Measurements from ENCODE around the gene TUBE1. TPM values are rescaled to one million over a fixed set of nuclear protein-coding genes. Genes with fewer than 3 reads are reported as not detected.

Gene TUBE1
- total and polyA plus RNA-seq, 2 experiments from 2014 or later, result 41.5 to 42.7 TPM

- H3K9me3 ChIP-seq (ENCODE audit: low read depth), result no peaks in the 10 kb centered on the region
- no peak overlapping the region for H3K4me3 ChIP-seq
- H3K36me3 ChIP-seq (ENCODE audit: low read depth), result no peaks in the 10 kb centered on the region
- 97 to 98% methylated on average over 4 of the region's 4 CpGs for WGBS, 2 experiments (ENCODE audit: low coverage in 1 of 2, low lambda C conversion rate in 2 of 2, missing lambda C conversion rate in 2 of 2)
- peaks cover 7% of the 10 kb centered on the region for H3K4me1 ChIP-seq (ENCODE audit: insufficient read depth)
- H3K27me3 ChIP-seq (replicated peaks; ENCODE audit: insufficient read depth), result no peaks in the 10 kb centered on the region; the same call in 1 of the 2 replicates
- H4K20me1 ChIP-seq (ENCODE audit: insufficient read depth), result no peaks in the 10 kb centered on the region
- in situ Hi-C loops (cut with MboI), result no loop called here
- no peak overlapping the region for H3K9ac ChIP-seq
- peaks cover 5% of the 10 kb centered on the region; the same call in 1 of the 2 replicates for H3F3A ChIP-seq (ENCODE audit: insufficient read depth)
- H3K9me2 ChIP-seq (ENCODE audit: insufficient read depth), result no peaks in the 10 kb centered on the region
- no peak overlapping the region for H3K27ac ChIP-seq
- TF ChIP-seq EZH2phosphoT487 (IDR thresholded peaks at IDR 0.05; ENCODE audit: insufficient read depth, low read depth), result no peak
- no peak for DNase-seq
- no peaks in the 10 kb centered on the region for H3K79me2 ChIP-seq (ENCODE audit: insufficient read depth)
- no peak overlapping the region for H2AFZ ChIP-seq
- H3K4me2 ChIP-seq (ENCODE audit: unreplicated experiment), result no peak overlapping the region
Observed at GRCh38 chr6:112026933-112027332, 60.3 kb downstream of the TUBE1 start.

- Histone ChIP-seq H4K20me1 (ENCODE audit: insufficient read depth) (no peaks in the 10 kb centered on the region), H3K4me1 (ENCODE audit: insufficient read depth) (no peaks in the 10 kb centered on the region; the same call in 1 of the 2 replicates), H3K27me3 (replicated peaks; ENCODE audit: insufficient read depth) (no peaks in the 10 kb centered on the region), H3K4me2 (ENCODE audit: unreplicated experiment) (no peak overlapping the region), H3F3A (ENCODE audit: insufficient read depth) (peaks cover 5% of the 10 kb centered on the region; the same call in 1 of the 2 replicates), H3K9me3 (ENCODE audit: low read depth) (no peaks in the 10 kb centered on the region), H3K9ac (no peak overlapping the region), H3K4me3 (no peak overlapping the region), H3K27ac (no peak overlapping the region), H3K79me2 (ENCODE audit: insufficient read depth) (no peaks in the 10 kb centered on the region), H3K9me2 (ENCODE audit: insufficient read depth) (no peaks in the 10 kb centered on the region), H2AFZ (no peak overlapping the region), H3K36me3 (ENCODE audit: low read depth) (no peaks in the 10 kb centered on the region)
- DNase-seq, result no peak
- no peak for TF ChIP-seq EZH2 (IDR thresholded peaks at IDR 0.05; ENCODE audit: insufficient read depth, poor library complexity, severe bottlenecking)
- no peak for TF ChIP-seq EZH2phosphoT487 (IDR thresholded peaks at IDR 0.05; ENCODE audit: insufficient read depth, low read depth)
- in situ Hi-C loops (cut with MboI), result no loop called here
- 93 to 94% methylated on average over 4 of the region's 4 CpGs for whole genome bisulfite sequencing, 2 experiments (ENCODE audit: low coverage in 1 of 2, low lambda C conversion rate in 2 of 2, missing lambda C conversion rate in 2 of 2)
Observed at GRCh38 chr6:112024464-112024863, 62.8 kb downstream of the TUBE1 start.

- Histone ChIP-seq H4K20me1 (ENCODE audit: insufficient read depth) (no peaks in the 10 kb centered on the region), H3K9me2 (ENCODE audit: insufficient read depth) (no peaks in the 10 kb centered on the region), H3K4me2 (ENCODE audit: unreplicated experiment) (no peak overlapping the region), H3K9ac (no peak overlapping the region), H2AFZ (no peak overlapping the region), H3K27ac (no peak overlapping the region), H3K79me2 (ENCODE audit: insufficient read depth) (no peaks in the 10 kb centered on the region), H3K36me3 (ENCODE audit: low read depth) (no peaks in the 10 kb centered on the region), H3K9me3 (ENCODE audit: low read depth) (no peaks in the 10 kb centered on the region), H3K4me3 (no peak overlapping the region), H3K4me1 (ENCODE audit: insufficient read depth) (no peaks in the 10 kb centered on the region; the same call in 1 of the 2 replicates), H3K27me3 (replicated peaks; ENCODE audit: insufficient read depth) (no peaks in the 10 kb centered on the region), H3F3A (ENCODE audit: insufficient read depth) (no peaks in the 10 kb centered on the region)
- DNase-seq, result no peak
- no peak for TF ChIP-seq EZH2 (IDR thresholded peaks at IDR 0.05; ENCODE audit: insufficient read depth, poor library complexity, severe bottlenecking)
- TF ChIP-seq EZH2phosphoT487 (IDR thresholded peaks at IDR 0.05; ENCODE audit: insufficient read depth, low read depth), result no peak
- in situ Hi-C loops (cut with MboI), result no loop called here
Observed at GRCh38 chr6:112022749-112023148, 64.5 kb downstream of the TUBE1 start.

- no peaks in the 10 kb centered on the region for H3K9me2 ChIP-seq (ENCODE audit: insufficient read depth)
- no peaks in the 10 kb centered on the region for H3K79me2 ChIP-seq (ENCODE audit: insufficient read depth)
- no peaks in the 10 kb centered on the region for H3K27me3 ChIP-seq (replicated peaks; ENCODE audit: insufficient read depth)
- 76 to 80% methylated on average over 6 of the region's 6 CpGs for WGBS, 2 experiments (ENCODE audit: low coverage in 1 of 2, low lambda C conversion rate in 2 of 2, missing lambda C conversion rate in 2 of 2)
- no peak overlapping the region for H3K4me3 ChIP-seq
- H3K9me3 ChIP-seq (ENCODE audit: low read depth), result no peaks in the 10 kb centered on the region
- no peak for TF ChIP-seq EZH2 (IDR thresholded peaks at IDR 0.05; ENCODE audit: insufficient read depth, poor library complexity, severe bottlenecking)
- TF ChIP-seq EZH2phosphoT487 (IDR thresholded peaks at IDR 0.05; ENCODE audit: insufficient read depth, low read depth), result no peak
- no peak overlapping the region for H3K4me2 ChIP-seq (ENCODE audit: unreplicated experiment)
- no peaks in the 10 kb centered on the region for H4K20me1 ChIP-seq (ENCODE audit: insufficient read depth)
- no peaks in the 10 kb centered on the region for H3K36me3 ChIP-seq (ENCODE audit: low read depth)
- no peaks in the 10 kb centered on the region for H3F3A ChIP-seq (ENCODE audit: insufficient read depth)
- in situ Hi-C loops (cut with MboI), result no loop called here
- DNase-seq, result no peak
- no peak overlapping the region for H3K27ac ChIP-seq
- no peak overlapping the region for H3K9ac ChIP-seq
- peaks cover 4% of the 10 kb centered on the region for H3K4me1 ChIP-seq (ENCODE audit: insufficient read depth)
- no peak overlapping the region for H2AFZ ChIP-seq
Observed at GRCh38 chr6:112021691-112022310, 65.5 kb downstream of the TUBE1 start.

Other genes with a start within 250 kb of the TUBE1 start
- 166 and 177 TPM in 2 replicates for gene FYN, start 214.0 kb downstream of the TUBE1 start, total RNA-seq (2014; rRNA removed; shearing (Covaris generic))
- gene FYN, start 214.0 kb downstream of the TUBE1 start, polyA plus RNA-seq (2016; fragmentation: Nextera tagmentation; extraction: Ambion mirVana), result 55.6 and 58.6 TPM in 2 replicates
- not detected in 2 replicates for gene CCN6, start 33.4 kb downstream of the TUBE1 start, total RNA-seq (2014; rRNA removed; shearing (Covaris generic))
- 0.48 and 0.57 TPM in 2 replicates for gene CCN6, start 33.4 kb downstream of the TUBE1 start, polyA plus RNA-seq (2016; fragmentation: Nextera tagmentation; extraction: Ambion mirVana)
- 11.9 and 12.0 TPM in 2 replicates for gene FAM229B, start 109 bp upstream of the TUBE1 start, total RNA-seq (2014; rRNA removed; shearing (Covaris generic))
- gene FAM229B, start 109 bp upstream of the TUBE1 start, polyA plus RNA-seq (2016; fragmentation: Nextera tagmentation; extraction: Ambion mirVana), result 53.9 and 57.3 TPM in 2 replicates
- gene LAMA4, start 167.1 kb upstream of the TUBE1 start, total RNA-seq (2014; rRNA removed; shearing (Covaris generic)), result 429 and 440 TPM in 2 replicates
- gene LAMA4, start 167.1 kb upstream of the TUBE1 start, polyA plus RNA-seq (2016; fragmentation: Nextera tagmentation; extraction: Ambion mirVana), result 331 and 339 TPM in 2 replicates